Panc1 (cell line): ENCODE data around the gene CFAP221. TPM values are rescaled to one million over a fixed set of nuclear protein-coding genes. Genes with fewer than 3 reads are reported as not detected.

Experiments
- ATAC-seq: fragments of 200-7000 bp; cut with Tn5 transposase; 2 replicates; pipeline ENCODE4 v1.9.1; 2020; ENCODE audit warnings: mild to moderate bottlenecking, moderate library complexity
- Bru-seq: library from RNA; stranded (reverse); fragments of 400-500 nt; gene quantifications from one replicate; lab custom pipeline; 2021; lab: Mats Ljungman, UMichigan
- BruChase-seq, 2 experiments: library from RNA; stranded (reverse); fragments of 400-500 nt; gene quantifications; one replicate each; lab custom pipeline; 2021; lab: Mats Ljungman, UMichigan
- BruUV-seq: library from RNA; stranded (reverse); fragments of 400-500 nt; replicated peaks from 2 replicates; lab custom pipeline; 2021; lab: Mats Ljungman, UMichigan
- CTCF ChIA-PET: fragments of 300-600 bp; sonication (Branson Sonifier 250); formaldehyde crosslinking; loops from one replicate; lab custom pipeline; 2022; ENCODE audit warnings: antibody characterized with exemption; lab: Charles Lee
- POLR2A ChIA-PET: fragments of 300-600 bp; sonication (Branson Sonifier 250); formaldehyde crosslinking; loops from one replicate; lab custom pipeline; 2022; ENCODE audit warnings: antibody characterized with exemption; lab: Charles Lee
- DNase-seq: peaks from one replicate; pipeline ENCODE4 v3.0.0-alpha.2; 2010; ENCODE audit warnings: low read depth, low spot score
- H3K27ac ChIP-seq: 2 replicates; pipeline ENCODE4 v1.5.1; 2011; ENCODE audit warnings: mild to moderate bottlenecking, low read length, inconsistent platforms
- H3K27me3 ChIP-seq: fragments of 200-500 bp; sonication (Bioruptor generic); 2 replicates; pipeline ENCODE4 v1.6.0; 2014; ENCODE audit warnings: low read length, inconsistent platforms; ENCODE audit not compliant: control insufficient read depth, insufficient read depth
- H3K36me3 ChIP-seq: fragments of 200-500 bp; sonication (Bioruptor generic); 2 replicates; pipeline ENCODE4 v1.5.1; 2014; ENCODE audit warnings: inconsistent platforms, mild to moderate bottlenecking, low read length, moderate library complexity; ENCODE audit not compliant: control insufficient read depth, insufficient read depth
- H3K4me1 ChIP-seq: 2 replicates; pipeline ENCODE4 v1.5.1; 2011; ENCODE audit warnings: inconsistent platforms, mild to moderate bottlenecking, low read length, moderate library complexity; ENCODE audit not compliant: control insufficient read depth, insufficient read depth
- H3K4me3 ChIP-seq, 2 experiments: 2 replicates each; pipeline ENCODE4 v1.5.1; 2011 to 2012; ENCODE audit warnings: low read depth in 2 of 2, low read length in 2 of 2, mild to moderate bottlenecking in 2 of 2, inconsistent platforms in 1 of 2, moderate library complexity in 1 of 2
- H3K9me3 ChIP-seq: fragments of 200-500 bp; sonication (Bioruptor generic); 2 replicates; pipeline ENCODE4 v1.5.1; 2014; ENCODE audit warnings: low read depth, mild to moderate bottlenecking, inconsistent platforms, low read length, moderate library complexity; ENCODE audit not compliant: control insufficient read depth, insufficient read depth
- CTCF ChIP-seq: fragments of 450-650 bp; IDR thresholded peaks from 2 replicates; pipeline ENCODE4 v1.5.1; 2017; ENCODE audit warnings: mild to moderate bottlenecking
- POLR2AphosphoS5 ChIP-seq: IDR thresholded peaks from 2 replicates; pipeline ENCODE4 v1.6.1; 2012; ENCODE audit warnings: mild to moderate bottlenecking, low read depth, low read length, moderate library complexity
- REST ChIP-seq, 2 experiments: IDR thresholded peaks; 2 replicates each; pipeline ENCODE4 v1.6.1; 2011 to 2012; ENCODE audit warnings: low read depth in 2 of 2, control low read depth in 1 of 2, low read length in 1 of 2, mild to moderate bottlenecking in 1 of 2, moderate library complexity in 1 of 2; ENCODE audit not compliant: insufficient read depth in 1 of 2
- SIN3A ChIP-seq: IDR thresholded peaks from 2 replicates; pipeline ENCODE4 v1.6.1; 2012; ENCODE audit warnings: low read depth, mild to moderate bottlenecking, low read length, moderate library complexity, borderline replicate concordance; ENCODE audit not compliant: insufficient read depth
- TCF7L2 ChIP-seq: IDR thresholded peaks from 2 replicates; pipeline ENCODE4 v1.6.1; 2011; ENCODE audit warnings: mild to moderate bottlenecking, low read depth, low read length, inconsistent platforms
- in situ Hi-C: cut with HindIII; loops from 2 replicates; pipeline ENCODE4 v1.10.0; 2016; ENCODE audit warnings: low sequenced_read_pairs, low pct_unique_long_range_greater_than_20kb
- intact Hi-C: fragments of 100-400 bp; cut with micrococcal nuclease; formaldehyde crosslinking; loops from one replicate; pipeline ENCODE4 v1.10.0; 2022; ENCODE audit not compliant: unreplicated experiment
- long read RNA-seq: library from polyadenylated mRNA; unstranded; transcript quantifications from one replicate; pipeline ENCODE4 v2.0.0, GENCODE V29; 2021; ENCODE audit not compliant: unreplicated experiment
- polyA plus RNA-seq: library from polyadenylated mRNA; unstranded; fragments of >200 nt; gene quantifications from one replicate; pipeline ENCODE4 v1.2.1, GENCODE V29; 2012; ENCODE audit warnings: missing spikeins; ENCODE audit not compliant: insufficient read length
- total RNA-seq: library from RNA; stranded (reverse); gene quantifications from one replicate; pipeline ENCODE4 v1.2.1, GENCODE V29; 2021; ENCODE audit not compliant: unreplicated experiment

CFAP221 gene
- total RNA-seq = not detected
- polyA plus RNA-seq = not detected
- percentile 7 among the genes with signal in this experiment for Bru-seq, nascent RNA
- percentile 13 among the genes with signal in this experiment for BruChase-seq, experiment 1, labeled RNA remaining after a 2-hour chase
- BruChase-seq, experiment 2, labeled RNA remaining after a 6-hour chase = percentile 7 among the genes with signal in this experiment
- long read RNA-seq = 0 reads

- in situ Hi-C loops = no loop called here
- TF ChIP-seq CTCF = no peak
- TF ChIP-seq SIN3A = 0 out of 2 replicates have a peak, but pooled peaks have one; percentile 21
- no peak for TF ChIP-seq POLR2AphosphoS5
- Histone ChIP-seq H3K4me1 (no peaks in the 10 kb centered on the region; the same call in 1 of the 2 replicates), H3K27ac (no peak within 1 kb of the TSS), H3K27me3 (peaks cover 23% of the 10 kb centered on the region; the same call in 1 of the 2 replicates), H3K9me3 (no peaks in the 10 kb centered on the region), H3K4me3 (peak within 1 kb of the TSS; percentile 53 to 56), H3K36me3 (no peaks in the 10 kb centered on the region)
- no TSS peak for BruUV-seq
- intact Hi-C loops = no loop called here
- ATAC-seq (peak; percentile 98), DNase-seq (peak; percentile 13)
- CTCF ChIA-PET = no interaction called here
- POLR2A ChIA-PET = no interaction called here
Measured at GRCh38 chr2:119544075-119544938, at the start of gene CFAP221. Gene CFAP221 (plus strand): TSS chr2:119544449. CDS start chr2:119546132, 1,683 bp downstream.

- H3K36me3 ChIP-seq = no peaks in the 10 kb centered on the region
- intact Hi-C loops (no loop called here), in situ Hi-C loops (no loop called here)
- ChIA-PET CTCF (no interaction called here), POLR2A (no interaction called here)
- TF ChIP-seq SIN3A (no peak), POLR2AphosphoS5 (no peak), TCF7L2 (no peak), CTCF (no peak), REST (IDR thresholded peaks at IDR 0.05; ENCODE audit: insufficient read depth in 1 of 2, low read depth in 2 of 2, low read length in 1 of 2) (no peak)
- ATAC-seq = no peak
- no TSS peak for BruUV-seq
- no peaks in the 10 kb centered on the region for H3K9me3 ChIP-seq
- peaks cover 12% of the 10 kb centered on the region for H3K4me1 ChIP-seq
- no peak for DNase-seq
- H3K4me3 ChIP-seq = no peak overlapping the region
- H3K27ac ChIP-seq = no peak overlapping the region
- no peaks in the 10 kb centered on the region for H3K27me3 ChIP-seq
Measured at GRCh38 chr2:119495948-119496347, 48.3 kb upstream of the CFAP221 start.
